Endothelial cell of umbilical vein (primary cell): ENCODE measurements around the gene B3GNT7. TPM values are rescaled to one million over a fixed set of nuclear protein-coding genes. Genes with fewer than 3 reads are reported as not detected.

ENCODE experiments used
- BruUV-seq: library from RNA; stranded (reverse); fragments of 400-500 nt; replicated peaks from 2 replicates; lab custom pipeline; 2021; lab: Mats Ljungman, UMichigan
- CTCF ChIA-PET: fragments of 300-600, 350-600 bp; sonication (Branson Sonifier 250); formaldehyde crosslinking; loops from one replicate; lab custom pipeline; 2021; ENCODE audit warnings: antibody characterized with exemption, inconsistent platforms; lab: Charles Lee
- POLR2A ChIA-PET: fragments of 300-600, 350-600 bp; sonication (Branson Sonifier 250); formaldehyde crosslinking; loops from one replicate; lab custom pipeline; 2021; ENCODE audit warnings: antibody characterized with exemption, inconsistent platforms; lab: Charles Lee
- DNase-seq: peaks from one replicate; pipeline ENCODE4 v3.0.0-alpha.2; 2011; ENCODE audit warnings: low read depth, low spot score
- FAIRE-seq: peaks from 2 replicates; lab custom pipeline; 2011; peaks lifted over from hg19 to GRCh38; lab: Jason Lieb, UNC
- H2AFZ ChIP-seq: 2 replicates; pipeline ENCODE4 v1.6.0; 2012; ENCODE audit warnings: low read depth, low read length, control low read depth, inconsistent platforms
- H3K27ac ChIP-seq: 2 replicates; pipeline ENCODE4 v1.5.1; 2011; ENCODE audit warnings: low read depth, mild to moderate bottlenecking, control low read depth, low read length, moderate library complexity; ENCODE audit not compliant: insufficient read depth
- H3K27me3 ChIP-seq, 2 experiments: 2 replicates each; pipeline versions ENCODE4 v1.6.0 to v1.6.1; 2011; ENCODE audit warnings: low read length in 2 of 2, mixed read lengths in 1 of 2; ENCODE audit not compliant: control insufficient read depth in 2 of 2, insufficient read depth in 2 of 2
- H3K36me3 ChIP-seq, 2 experiments: 2 replicates in 1 of 2; 3 replicates in 1 of 2; pipeline ENCODE4 v1.5.1; 2011; ENCODE audit warnings: low read length in 2 of 2, mild to moderate bottlenecking in 1 of 2, moderate library complexity in 1 of 2; ENCODE audit not compliant: control insufficient read depth in 2 of 2, insufficient read depth in 2 of 2; ENCODE audit errors: extremely low read depth in 1 of 2
- H3K4me1 ChIP-seq: 3 replicates; pipeline ENCODE4 v1.5.1; 2011; ENCODE audit warnings: mild to moderate bottlenecking, low read length; ENCODE audit not compliant: control insufficient read depth, insufficient read depth; ENCODE audit errors: extremely low read depth
- H3K4me2 ChIP-seq: 2 replicates; pipeline ENCODE4 v1.6.1; 2011; ENCODE audit warnings: low read length, control low read depth, mixed read lengths; ENCODE audit not compliant: insufficient read depth
- H3K4me3 ChIP-seq, 3 experiments: fragments of 200-600 bp in 1 of 3; sonication (generic), shearing (Covaris generic) in 1 of 3; replicated peaks in 1 of 3; 2 replicates each; pipeline ENCODE4 v1.5.1; 2011 to 2016; ENCODE audit warnings: control low read depth in 3 of 3, low read length in 3 of 3, mild to moderate bottlenecking in 2 of 3, inconsistent platforms in 1 of 3, low read depth in 1 of 3, moderate library complexity in 1 of 3; ENCODE audit not compliant: insufficient read depth in 1 of 3
- H3K79me2 ChIP-seq: 2 replicates; pipeline ENCODE4 v1.6.0; 2012; ENCODE audit warnings: low read length, inconsistent platforms; ENCODE audit not compliant: control insufficient read depth, insufficient read depth
- H3K9ac ChIP-seq: replicated peaks from 2 replicates; pipeline ENCODE3; 2011; ENCODE audit warnings: low read length, control low read depth; ENCODE audit not compliant: insufficient read depth; ENCODE audit errors: extremely low read depth
- H3K9me1 ChIP-seq: replicated peaks from 3 replicates; pipeline ENCODE4 v1.6.0; 2011; ENCODE audit warnings: mild to moderate bottlenecking, low read length; ENCODE audit not compliant: control insufficient read depth, insufficient read depth; ENCODE audit errors: extremely low read depth
- H3K9me3 ChIP-seq: replicated peaks from 2 replicates; pipeline ENCODE4 v1.5.1; 2012; ENCODE audit warnings: low read length, inconsistent platforms; ENCODE audit not compliant: control insufficient read depth, insufficient read depth
- H4K20me1 ChIP-seq: replicated peaks from 2 replicates; pipeline ENCODE3; 2011; ENCODE audit warnings: mild to moderate bottlenecking, low read length; ENCODE audit not compliant: control insufficient read depth, insufficient read depth; ENCODE audit errors: extremely low read depth
- EZH2 ChIP-seq: IDR thresholded peaks from 2 replicates; pipeline ENCODE4 v1.6.1; 2012; ENCODE audit warnings: borderline replicate concordance, low read depth, mild to moderate bottlenecking, moderate library complexity, low read length, inconsistent platforms; ENCODE audit not compliant: severe bottlenecking
- FOS ChIP-seq: IDR thresholded peaks from 2 replicates; pipeline ENCODE4 v1.6.1; 2011; ENCODE audit warnings: mild to moderate bottlenecking, low read length, moderate library complexity, borderline replicate concordance; ENCODE audit not compliant: insufficient read depth
- GATA2 ChIP-seq: IDR thresholded peaks from 2 replicates; pipeline ENCODE4 v1.7.0; 2011; ENCODE audit warnings: low read depth, mild to moderate bottlenecking, moderate library complexity, mixed read lengths, low read length; ENCODE audit not compliant: insufficient read length, insufficient read depth
- JUN ChIP-seq: IDR thresholded peaks from 2 replicates; pipeline ENCODE4 v1.6.1; 2011; ENCODE audit warnings: borderline replicate concordance, low read depth; ENCODE audit not compliant: insufficient read length, insufficient read depth
- MYC ChIP-seq: IDR thresholded peaks from one replicate; pipeline ENCODE4 v1.6.1; 2011; ENCODE audit warnings: mild to moderate bottlenecking, low read depth, low read length
- POLR2A ChIP-seq: IDR thresholded peaks from 2 replicates; pipeline ENCODE4 v1.6.1; 2012; ENCODE audit warnings: low read depth, mild to moderate bottlenecking, control low read depth, low read length
- dilution Hi-C: fragments of 300-500 bp; cut with MboI; formaldehyde crosslinking; loops from one replicate; pipeline ENCODE4 v1.15.0; 2019; ENCODE audit warnings: low sequenced_read_pairs; ENCODE audit not compliant: extremely low pct_ligation_motif_present
- intact Hi-C: fragments of 100-400 bp; cut with micrococcal nuclease; formaldehyde crosslinking; loops from one replicate; pipeline ENCODE4 v1.10.0; 2022
- polyA plus RNA-seq, 4 experiments: library from polyadenylated mRNA; depleted of rRNA in 3 of 4; stranded (reverse) in 3 of 4; unstranded in 1 of 4; fragments of >200 nt; gene quantifications; 2 replicates each; pipeline versions ENCODE4 v1.2.1 to v1.2.3, GENCODE V29; 2011 to 2012; ENCODE audit warnings: missing spikeins in 1 of 4
- total RNA-seq: library from RNA; stranded (reverse); gene quantifications from 2 replicates; pipeline ENCODE4 v1.2.3, GENCODE V29; 2021
- TF ChIP-seq, protein P1 (sequence below): IDR thresholded peaks from 2 replicates; pipeline ENCODE4 v1.6.1; 2011; ENCODE audit not compliant: insufficient read depth, insufficient read length

Gene B3GNT7
- total and polyA plus RNA-seq, 2 donors (not counting 3 experiments of a cell fraction or from before 2014, with no cell fraction given), result 0.39 to 1.2 TPM

DNA sequence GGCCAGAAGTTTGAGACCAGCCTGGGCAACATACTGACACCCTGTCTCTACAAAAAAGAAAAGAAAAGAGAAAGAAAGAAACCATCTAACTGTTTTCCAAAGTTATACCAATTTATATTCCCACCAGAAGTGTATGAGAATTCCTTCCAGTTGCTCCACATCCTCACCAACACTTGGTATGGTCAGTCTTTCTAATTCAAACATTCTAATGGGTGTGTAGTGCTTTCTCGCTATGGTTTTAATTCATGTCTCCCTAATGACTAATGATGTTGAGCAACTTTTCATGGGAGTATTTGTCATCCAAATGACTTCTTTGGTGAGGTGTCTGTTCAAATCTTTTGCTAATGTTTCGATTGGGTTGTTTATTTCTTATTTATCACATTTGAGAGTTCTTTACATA is 10.5 kb upstream of the B3GNT7 start:
- Histone ChIP-seq H3K4me3 (no peak overlapping the region), H3K79me2 (no peaks in the 10 kb centered on the region), H4K20me1 (no peaks in the 10 kb centered on the region), H3K9me3 (no peaks in the 10 kb centered on the region), H3K27me3 (no peaks in the 10 kb centered on the region), H3K9me1 (no peaks in the 10 kb centered on the region), H3K36me3 (no peaks in the 10 kb centered on the region), H3K9ac (no peak overlapping the region), H3K4me1 (peaks cover 3% of the 10 kb centered on the region), H3K4me2 (no peak overlapping the region), H3K27ac (no peak overlapping the region), H2AFZ (no peak overlapping the region)
- ChIA-PET POLR2A (no interaction called here), CTCF (no interaction called here)
- FAIRE-seq (no peak), DNase-seq (no peak)
- TF ChIP-seq EZH2 (no peak), MYC (no peak)
- intact Hi-C loops (no loop called here), dilution Hi-C loops (no loop called here)
- no TSS peak for BruUV-seq

DNA sequence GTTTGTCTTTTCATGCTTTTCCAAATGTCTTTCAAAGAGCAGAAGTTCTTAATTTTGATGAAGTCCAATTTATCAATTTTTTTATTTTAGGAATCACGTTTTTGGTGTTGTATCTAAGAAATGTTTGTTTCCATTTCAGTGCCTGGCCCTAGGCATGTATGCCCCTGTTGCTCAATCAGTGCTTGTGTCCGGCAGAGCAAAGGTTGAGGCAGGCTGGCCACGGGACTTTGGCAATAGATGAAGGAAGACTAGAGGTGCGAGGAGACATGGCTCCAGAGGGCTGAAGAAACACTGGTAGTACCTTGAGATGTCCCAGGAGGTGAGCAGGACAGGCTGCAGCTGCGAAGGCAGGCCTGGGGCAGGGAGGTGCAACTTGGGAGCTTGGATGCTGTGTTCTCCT is 10.1 kb upstream of the B3GNT7 start:
- no peak overlapping the region for H3K27ac ChIP-seq
- FAIRE-seq, result no peak
- no peak overlapping the region for H3K4me3 ChIP-seq
- no peak overlapping the region for H3K9ac ChIP-seq
- intact Hi-C loops (no loop called here), dilution Hi-C loops (no loop called here)
- no peaks in the 10 kb centered on the region for H3K36me3 ChIP-seq
- BruUV-seq, result no TSS peak
- ChIA-PET CTCF (no interaction called here), POLR2A (no interaction called here)
- peaks cover 3% of the 10 kb centered on the region for H3K4me1 ChIP-seq
- no peak overlapping the region for H2AFZ ChIP-seq
- H3K27me3 ChIP-seq, result no peaks in the 10 kb centered on the region
- no peak for DNase-seq
- H3K9me1 ChIP-seq, result no peaks in the 10 kb centered on the region
- H3K4me2 ChIP-seq, result no peak overlapping the region
- no peaks in the 10 kb centered on the region for H4K20me1 ChIP-seq
- no peaks in the 10 kb centered on the region for H3K9me3 ChIP-seq
- H3K79me2 ChIP-seq, result no peaks in the 10 kb centered on the region
- TF ChIP-seq MYC (no peak), POLR2A (no peak), JUN (no peak), GATA2 (no peak), FOS (no peak)
- TF ChIP-seq, protein P1, sequence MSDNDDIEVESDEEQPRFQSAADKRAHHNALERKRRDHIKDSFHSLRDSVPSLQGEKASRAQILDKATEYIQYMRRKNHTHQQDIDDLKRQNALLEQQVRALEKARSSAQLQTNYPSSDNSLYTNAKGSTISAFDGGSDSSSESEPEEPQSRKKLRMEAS, result no peak
